NCI-H2196 (cell line): ENCODE measurements around the gene CDK5.
A peak's percentile ranks its signal among the peaks of the same experiment; 100 is the strongest.

Experiments used
- DNase-seq: peaks from one replicate; lab custom pipeline; 2025; ENCODE audit not compliant: unreplicated experiment; lab: John Stamatoyannopoulos, UW

CDK5 gene

DNA sequence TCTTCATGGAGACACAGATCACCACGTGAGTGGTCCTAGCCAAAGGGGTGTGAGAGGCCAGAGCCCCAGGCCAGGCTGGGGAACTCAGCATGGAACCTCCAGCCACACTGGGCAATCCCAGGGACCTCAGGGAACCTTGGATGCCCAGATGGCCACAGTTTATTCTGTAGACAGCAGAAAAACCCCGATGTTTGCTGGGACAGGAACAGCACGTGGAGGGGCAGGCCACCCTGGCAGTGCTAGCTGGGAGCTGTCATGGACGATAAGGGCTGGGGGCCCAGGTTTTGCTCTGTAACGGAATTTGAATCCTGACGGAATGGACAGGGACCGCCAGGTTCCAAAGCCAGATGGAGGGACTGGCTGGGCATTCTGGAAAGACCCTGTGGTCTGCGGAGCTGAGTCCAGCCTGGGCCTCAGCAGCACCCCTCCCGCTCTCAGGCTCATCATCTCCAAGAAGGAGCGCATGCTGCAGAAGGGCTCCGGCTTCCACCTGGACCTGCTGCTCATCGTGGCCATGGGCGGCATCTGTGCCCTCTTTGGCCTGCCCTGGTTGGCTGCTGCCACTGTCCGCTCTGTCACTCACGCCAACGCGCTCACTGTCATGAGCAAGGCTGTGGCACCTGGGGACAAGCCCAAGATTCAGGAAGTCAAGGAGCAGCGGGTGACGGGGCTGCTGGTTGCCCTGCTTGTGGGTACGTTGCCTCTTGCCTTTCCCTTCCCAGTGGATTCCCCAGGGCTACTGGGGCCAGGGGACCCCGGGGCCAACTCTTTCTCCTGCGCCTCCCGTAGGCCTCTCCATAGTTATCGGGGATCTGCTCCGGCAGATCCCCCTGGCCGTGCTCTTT lies 17.3 kb upstream of the CDK5 start:
- DNase-seq, result no peak

DNA sequence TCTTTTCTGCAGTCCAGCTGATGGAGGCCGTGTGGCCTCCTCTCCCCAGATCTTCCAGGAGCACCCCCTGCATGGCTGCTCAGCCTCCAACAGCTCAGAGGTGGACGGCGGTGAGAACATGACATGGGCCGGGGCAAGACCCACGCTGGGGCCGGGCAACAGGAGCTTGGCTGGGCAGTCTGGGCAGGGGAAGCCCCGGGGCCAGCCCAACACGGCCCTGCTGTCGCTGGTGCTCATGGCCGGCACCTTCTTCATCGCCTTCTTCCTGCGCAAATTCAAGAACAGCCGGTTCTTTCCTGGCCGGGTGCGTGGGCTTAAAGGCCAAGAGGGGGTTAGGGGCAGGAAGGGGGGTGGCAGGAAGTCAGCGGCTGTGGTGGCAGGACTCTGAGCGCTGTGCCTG lies 16.3 kb upstream of the CDK5 start:
- DNase-seq, result no peak

- DNase-seq, result no peak
Observed at GRCh38 chr7:151071032-151071866, 13.6 kb upstream of the CDK5 start.

DNA sequence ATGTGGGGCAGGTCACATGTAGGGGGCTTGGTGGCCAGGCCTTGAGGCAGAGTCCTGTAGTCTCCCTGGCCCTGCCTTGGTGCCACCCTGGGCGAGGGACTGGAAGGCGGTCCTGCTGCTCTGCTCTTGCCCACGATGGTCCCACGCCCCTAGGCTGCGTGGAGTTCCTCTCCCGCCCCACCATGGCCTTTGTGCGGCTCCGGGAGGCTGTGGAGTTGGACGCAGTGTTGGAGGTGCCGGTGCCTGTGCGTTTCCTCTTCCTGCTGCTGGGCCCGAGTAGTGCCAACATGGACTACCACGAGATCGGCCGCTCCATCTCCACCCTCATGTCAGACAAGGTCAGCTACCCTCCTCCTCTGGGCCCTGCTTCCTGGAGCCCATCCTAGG lies 12.9 kb upstream of the CDK5 start:
- DNase-seq, result no peak

GRCh38 chr7:151069841-151070573 lies 12.3 kb upstream of the CDK5 start:
- no peak for DNase-seq

DNA sequence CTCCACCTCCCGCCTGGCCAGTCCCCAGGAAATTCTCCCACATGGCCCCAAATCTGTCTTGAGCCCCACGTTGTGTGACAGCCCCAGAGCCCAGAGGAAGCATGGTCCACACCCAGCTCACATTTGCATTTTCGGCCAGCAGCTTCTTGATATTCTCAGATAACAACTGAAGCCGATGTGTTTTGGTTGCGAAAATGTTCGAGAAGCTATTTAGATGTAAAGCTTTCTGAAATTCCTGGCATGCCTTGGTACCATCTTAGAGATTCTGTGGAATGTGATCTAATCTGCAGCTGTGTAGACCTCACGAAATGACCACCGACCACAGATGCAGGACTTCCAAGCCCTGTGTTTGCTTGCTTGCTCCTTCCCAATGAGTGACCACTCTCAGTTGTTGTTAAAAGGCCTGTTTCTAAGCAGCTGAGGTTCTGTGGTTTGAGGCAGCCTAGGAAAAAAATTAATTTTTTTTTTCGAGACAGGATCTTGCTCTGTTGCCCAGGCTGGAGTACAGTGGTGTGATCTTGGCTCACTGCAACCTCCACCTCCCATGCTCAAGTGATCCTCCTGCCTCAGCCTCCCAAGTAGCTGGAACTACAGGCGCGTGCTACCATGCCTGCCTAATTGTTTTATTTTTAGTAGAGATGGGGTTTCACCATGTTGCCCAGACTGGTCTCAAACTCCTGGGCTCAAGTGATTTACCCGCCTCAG lies 10.5 kb upstream of the CDK5 start:
- no peak for DNase-seq

DNA sequence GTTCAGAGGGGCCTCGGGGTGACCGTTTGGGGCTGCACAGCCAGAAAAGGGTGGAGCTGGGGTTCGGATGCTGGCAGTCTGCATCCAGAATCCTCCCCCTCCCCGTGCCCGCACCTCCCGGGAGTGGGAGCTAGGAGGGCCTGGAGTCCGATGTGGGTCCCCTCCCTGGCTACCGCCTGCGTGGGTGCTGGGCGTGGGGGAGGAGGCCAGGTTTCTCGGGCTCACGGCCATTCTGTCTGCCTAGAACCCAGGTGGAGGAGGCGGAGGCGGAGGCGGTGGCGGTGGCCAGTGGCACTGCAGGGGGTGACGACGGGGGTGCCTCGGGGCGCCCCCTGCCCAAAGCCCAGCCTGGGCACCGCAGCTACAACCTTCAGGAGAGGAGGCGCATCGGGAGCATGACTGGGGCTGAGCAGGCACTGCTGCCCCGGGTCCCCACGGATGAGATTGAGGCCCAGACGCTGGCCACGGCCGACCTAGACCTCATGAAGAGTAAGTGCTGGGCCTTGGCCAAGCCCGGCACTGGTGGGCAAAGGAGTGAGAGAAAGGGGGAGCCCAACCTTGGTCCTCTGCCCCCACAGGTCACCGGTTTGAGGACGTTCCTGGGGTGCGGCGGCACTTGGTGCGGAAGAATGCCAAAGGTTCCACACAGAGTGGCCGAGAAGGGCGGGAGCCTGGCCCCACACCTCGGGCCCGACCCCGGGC lies 8.7 kb upstream of the CDK5 start:
- no peak for DNase-seq

- no peak for DNase-seq
Observed at GRCh38 chr7:151065516-151065915, 7.8 kb upstream of the CDK5 start.

DNA sequence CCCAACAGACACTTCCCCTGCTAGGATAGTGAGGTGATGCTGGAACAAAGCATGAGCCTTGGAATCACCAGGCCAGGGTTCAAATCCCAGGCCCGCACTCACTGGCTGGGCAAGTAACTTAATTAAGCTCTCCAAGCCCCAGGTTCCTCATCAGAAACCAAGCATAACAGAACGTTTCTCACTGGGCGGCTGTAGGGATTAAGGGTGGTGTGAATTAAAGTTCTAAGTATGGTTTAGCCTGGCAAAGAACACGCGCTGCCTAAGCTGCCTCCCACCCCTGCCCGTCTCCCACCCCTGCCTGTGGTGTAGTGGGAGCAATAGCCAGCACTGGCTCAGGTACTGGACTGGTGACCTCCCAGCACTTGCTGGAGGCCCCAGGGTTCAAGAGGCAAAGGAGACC lies 7.3 kb upstream of the CDK5 start:
- no peak for DNase-seq

GRCh38 chr7:151064454-151064853 lies 6.8 kb upstream of the CDK5 start:
- DNase-seq, result no peak

- no peak for DNase-seq
Observed at GRCh38 chr7:151063212-151063561, 5.5 kb upstream of the CDK5 start.

- no peak for DNase-seq
Observed at GRCh38 chr7:151062399-151063211, 4.9 kb upstream of the CDK5 start.

DNA sequence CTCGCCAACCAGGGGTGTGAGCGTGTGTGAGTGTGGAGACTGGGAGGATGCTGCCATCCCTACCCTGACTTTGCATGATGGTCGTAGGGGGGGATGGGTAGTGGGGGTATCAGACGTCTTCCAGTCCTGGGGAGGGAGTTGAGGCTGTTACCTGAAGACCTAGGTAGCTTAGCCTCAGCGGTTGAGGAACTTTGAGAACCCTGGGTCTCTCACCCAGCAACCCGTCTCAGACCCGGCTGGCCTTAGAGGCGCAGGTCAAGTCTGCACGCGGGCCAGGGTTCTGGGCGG lies 4.4 kb upstream of the CDK5 start:
- DNase-seq, result no peak

GRCh38 chr7:151061213-151062110 lies 3.8 kb upstream of the CDK5 start:
- DNase-seq, result no peak

GRCh38 chr7:151060416-151061212 lies 2.9 kb upstream of the CDK5 start:
- DNase-seq, result no peak

DNA sequence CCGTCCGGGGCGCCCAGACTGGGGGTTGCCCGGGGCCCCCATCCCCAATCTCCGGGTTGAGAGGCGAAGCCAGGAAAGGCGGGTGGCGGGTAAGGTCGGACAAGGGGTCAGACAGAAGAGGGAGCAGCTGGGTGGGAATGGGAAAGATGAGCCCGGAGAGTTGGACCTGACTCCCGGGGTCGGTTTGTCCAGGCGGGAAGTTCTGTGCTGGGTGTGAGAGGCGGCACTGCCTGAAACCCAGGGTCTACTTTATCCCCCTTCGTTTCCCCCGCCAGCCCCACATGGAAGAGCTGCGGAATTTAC lies 2.4 kb upstream of the CDK5 start:
- no peak for DNase-seq

DNA sequence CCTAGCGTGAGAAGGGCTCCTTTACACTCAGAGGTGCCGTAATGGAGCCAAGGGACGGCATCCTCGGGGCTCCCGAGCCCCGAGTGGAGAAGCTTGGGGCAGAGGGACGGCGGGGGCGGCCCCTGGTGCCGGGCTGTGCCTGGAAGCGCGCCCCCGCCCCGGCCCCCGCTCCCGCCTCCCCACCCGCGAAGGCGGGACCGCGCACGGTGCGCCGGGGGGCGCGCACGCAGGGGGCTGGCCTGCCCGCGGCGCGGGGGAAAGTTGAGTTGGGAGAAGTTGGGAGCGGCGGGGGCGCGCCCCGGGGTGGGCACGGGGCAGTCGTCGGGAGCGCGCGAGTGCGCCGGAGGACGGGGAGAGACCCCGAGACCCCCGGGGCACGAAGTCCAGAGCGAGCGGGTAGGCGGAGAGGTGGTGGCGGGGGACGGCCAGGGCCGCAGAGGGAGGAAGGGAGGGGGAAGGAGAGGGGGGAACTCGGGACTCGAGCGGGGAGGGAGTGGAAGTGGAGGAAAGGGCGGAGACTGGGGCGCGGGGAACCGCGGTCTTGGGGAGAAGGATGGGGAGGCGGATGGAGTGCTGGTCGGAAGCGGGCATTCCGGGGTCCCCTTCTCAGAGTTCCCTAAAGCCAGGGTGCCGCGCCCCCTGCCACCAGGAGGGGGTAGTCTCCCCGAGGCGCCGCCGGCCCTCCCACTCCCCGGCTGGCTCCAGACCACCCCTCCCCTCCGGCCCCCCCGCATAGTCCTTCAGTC lies 1.8 kb upstream of the CDK5 start, which contains the start of gene SLC4A2:
SLC4A2 (plus strand) TSS at position 223 of the 746 bp plus-strand sequence. CDS start 2,399 bp downstream, outside the sequence.
- DNase-seq, result peak; percentile 64
